Gastroesophageal sphincter (tissue), 3 donors: ENCODE results near the gene TMEM225B.

ENCODE experiments used
- POLR2AphosphoS5 ChIP-seq: sonication (generic); formaldehyde crosslinking; IDR thresholded peaks from one replicate; pipeline ENCODE4 v1.6.1; 2017; ENCODE audit warnings: antibody characterized with exemption
- TF ChIP-seq, protein P1 (sequence below), 4 experiments: fragments of 200-600 bp in 2 of 4; fragments of 450-650 bp in 2 of 4; sonication (generic) in 1 of 4; IDR thresholded peaks; one replicate each; pipeline ENCODE4 v1.5.1; 2017 to 2019; ENCODE audit warnings: antibody characterized with exemption in 4 of 4, mild to moderate bottlenecking in 2 of 4, moderate library complexity in 2 of 4

DNA sequence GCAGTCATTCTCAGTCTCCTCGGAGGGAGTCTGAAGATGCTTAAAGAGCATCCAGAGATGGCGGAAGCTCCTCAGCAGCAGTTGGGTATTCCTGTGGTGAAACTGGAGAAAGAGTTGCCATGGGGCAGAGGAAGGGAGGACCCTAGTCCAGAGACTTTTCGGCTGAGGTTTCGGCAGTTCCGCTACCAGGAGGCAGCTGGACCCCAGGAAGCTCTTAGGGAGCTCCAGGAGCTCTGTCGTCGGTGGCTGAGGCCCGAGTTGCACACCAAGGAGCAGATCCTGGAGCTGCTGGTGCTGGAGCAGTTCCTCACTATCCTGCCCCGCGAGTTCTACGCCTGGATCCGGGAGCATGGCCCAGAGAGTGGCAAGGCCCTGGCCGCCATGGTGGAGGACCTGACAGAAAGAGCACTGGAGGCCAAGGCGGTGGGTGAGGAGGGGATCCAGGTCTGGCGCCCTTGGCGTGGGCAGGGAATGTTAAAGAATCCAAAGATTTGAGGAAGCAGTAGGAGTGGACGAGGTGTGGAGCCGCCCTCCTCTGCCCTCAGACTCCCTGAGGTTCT, 21.6 kb downstream of the TMEM225B start:
- TF ChIP-seq, protein P1, sequence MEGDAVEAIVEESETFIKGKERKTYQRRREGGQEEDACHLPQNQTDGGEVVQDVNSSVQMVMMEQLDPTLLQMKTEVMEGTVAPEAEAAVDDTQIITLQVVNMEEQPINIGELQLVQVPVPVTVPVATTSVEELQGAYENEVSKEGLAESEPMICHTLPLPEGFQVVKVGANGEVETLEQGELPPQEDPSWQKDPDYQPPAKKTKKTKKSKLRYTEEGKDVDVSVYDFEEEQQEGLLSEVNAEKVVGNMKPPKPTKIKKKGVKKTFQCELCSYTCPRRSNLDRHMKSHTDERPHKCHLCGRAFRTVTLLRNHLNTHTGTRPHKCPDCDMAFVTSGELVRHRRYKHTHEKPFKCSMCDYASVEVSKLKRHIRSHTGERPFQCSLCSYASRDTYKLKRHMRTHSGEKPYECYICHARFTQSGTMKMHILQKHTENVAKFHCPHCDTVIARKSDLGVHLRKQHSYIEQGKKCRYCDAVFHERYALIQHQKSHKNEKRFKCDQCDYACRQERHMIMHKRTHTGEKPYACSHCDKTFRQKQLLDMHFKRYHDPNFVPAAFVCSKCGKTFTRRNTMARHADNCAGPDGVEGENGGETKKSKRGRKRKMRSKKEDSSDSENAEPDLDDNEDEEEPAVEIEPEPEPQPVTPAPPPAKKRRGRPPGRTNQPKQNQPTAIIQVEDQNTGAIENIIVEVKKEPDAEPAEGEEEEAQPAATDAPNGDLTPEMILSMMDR (IDR thresholded peaks at IDR 0.05): no peak
- TF ChIP-seq POLR2AphosphoS5: no peak
